Measurements from ENCODE around the gene SCIN. TPM values are rescaled to one million over a fixed set of nuclear protein-coding genes. Genes with fewer than 3 reads are reported as not detected.
A peak's percentile ranks its signal among the peaks of the same experiment; 100 is the strongest.

Gene SCIN
- total RNA-seq, 1 donor, result 4.7 TPM

GRCh38 chr7:12674053-12674452, 103.5 kb downstream of the SCIN start:
- no peak for DNase-seq (ENCODE audit: insufficient read length, low spot score, missing footprints)
- no peak overlapping the region for H3K4me3 ChIP-seq (ENCODE audit: insufficient read depth, low read length)
- H3K36me3 ChIP-seq (ENCODE audit: insufficient read depth, low read length), result no peaks in the 10 kb centered on the region
- no peak overlapping the region for H2AFZ ChIP-seq (ENCODE audit: low read length)
- H3K27ac ChIP-seq (ENCODE audit: low read depth, low read length), result no peak overlapping the region
- TF ChIP-seq CTCF (IDR thresholded peaks at IDR 0.05; ENCODE audit: extremely low read depth, low read depth, low read length), result no peak
- H3K27me3 ChIP-seq (ENCODE audit: insufficient read depth, low read length), result no peaks in the 10 kb centered on the region
- H3K79me2 ChIP-seq (ENCODE audit: insufficient read depth, low read length), result no peaks in the 10 kb centered on the region
- peaks cover 3% of the 10 kb centered on the region for H3K4me1 ChIP-seq (ENCODE audit: insufficient read depth, low read length)
- H4K20me1 ChIP-seq (ENCODE audit: insufficient read depth, low read length), result no peaks in the 10 kb centered on the region
- no peaks in the 10 kb centered on the region for H3K9me3 ChIP-seq (ENCODE audit: low read depth, low read length)
- no peak overlapping the region for H3K4me2 ChIP-seq (ENCODE audit: insufficient read depth, low read length)

- Histone ChIP-seq H2AFZ (ENCODE audit: low read length) (no peak overlapping the region), H3K27me3 (ENCODE audit: insufficient read depth, low read length) (no peaks in the 10 kb centered on the region), H3K79me2 (ENCODE audit: insufficient read depth, low read length) (no peaks in the 10 kb centered on the region), H3K4me2 (ENCODE audit: insufficient read depth, low read length) (peak overlapping the region; percentile 1), H3K9me3 (ENCODE audit: low read depth, low read length) (no peaks in the 10 kb centered on the region), H3K4me3 (ENCODE audit: insufficient read depth, low read length) (no peak overlapping the region), H3K36me3 (ENCODE audit: insufficient read depth, low read length) (no peaks in the 10 kb centered on the region), H4K20me1 (ENCODE audit: insufficient read depth, low read length) (no peaks in the 10 kb centered on the region), H3K4me1 (ENCODE audit: insufficient read depth, low read length) (peaks cover 3% of the 10 kb centered on the region), H3K27ac (ENCODE audit: low read depth, low read length) (no peak overlapping the region)
- peak; percentile 61 for TF ChIP-seq CTCF (IDR thresholded peaks at IDR 0.05; ENCODE audit: extremely low read depth, low read depth, low read length)
- peak; percentile 47 for DNase-seq (ENCODE audit: insufficient read length, low spot score, missing footprints)
Measured at GRCh38 chr7:12674861-12675260, 104.3 kb downstream of the SCIN start.

- peak; percentile 50 for TF ChIP-seq CTCF (IDR thresholded peaks at IDR 0.05; ENCODE audit: extremely low read depth, low read depth, low read length)
- H2AFZ ChIP-seq (ENCODE audit: low read length), result peak overlapping the region; percentile 12
- peak; percentile 47 for DNase-seq (ENCODE audit: insufficient read length, low spot score, missing footprints)
Measured at GRCh38 chr7:12683678-12684585, 113.4 kb downstream of the SCIN start.

GRCh38 chr7:12684733-12685132, 114.2 kb downstream of the SCIN start:
- Histone ChIP-seq H3K27me3 (ENCODE audit: insufficient read depth, low read length) (no peaks in the 10 kb centered on the region), H3K4me3 (ENCODE audit: insufficient read depth, low read length) (no peak overlapping the region), H3K9me3 (ENCODE audit: low read depth, low read length) (no peaks in the 10 kb centered on the region), H3K4me2 (ENCODE audit: insufficient read depth, low read length) (no peak overlapping the region), H3K79me2 (ENCODE audit: insufficient read depth, low read length) (peaks cover 19% of the 10 kb centered on the region), H3K27ac (ENCODE audit: low read depth, low read length) (no peak overlapping the region), H4K20me1 (ENCODE audit: insufficient read depth, low read length) (no peaks in the 10 kb centered on the region), H2AFZ (ENCODE audit: low read length) (no peak overlapping the region), H3K36me3 (ENCODE audit: insufficient read depth, low read length) (no peaks in the 10 kb centered on the region), H3K4me1 (ENCODE audit: insufficient read depth, low read length) (peaks cover 20% of the 10 kb centered on the region)
- no peak for DNase-seq (ENCODE audit: insufficient read length, low spot score, missing footprints)
- no peak for TF ChIP-seq CTCF (IDR thresholded peaks at IDR 0.05; ENCODE audit: extremely low read depth, low read depth, low read length)

More at GRCh38 chr7:12683678-12684585, 113.4 kb downstream of the SCIN start:
- H3K27ac ChIP-seq (ENCODE audit: low read depth, low read length), result no peak overlapping the region
- H4K20me1 ChIP-seq (ENCODE audit: insufficient read depth, low read length), result no peaks in the 10 kb centered on the region
- peaks cover 11% of the 10 kb centered on the region for H3K79me2 ChIP-seq (ENCODE audit: insufficient read depth, low read length)
- H3K36me3 ChIP-seq (ENCODE audit: insufficient read depth, low read length), result no peaks in the 10 kb centered on the region
- H3K27me3 ChIP-seq (ENCODE audit: insufficient read depth, low read length), result no peaks in the 10 kb centered on the region
- H3K9me3 ChIP-seq (ENCODE audit: low read depth, low read length), result no peaks in the 10 kb centered on the region
- H3K4me3 ChIP-seq (ENCODE audit: insufficient read depth, low read length), result no peak overlapping the region
- H3K4me1 ChIP-seq (ENCODE audit: insufficient read depth, low read length), result peaks cover 12% of the 10 kb centered on the region
- H3K4me2 ChIP-seq (ENCODE audit: insufficient read depth, low read length), result no peak overlapping the region
